Stimulated activated CD4-positive, alpha-beta T cell treated with anti-CD3 and anti-CD28 coated beads, TNF-alpha, amount 100 ng/mL, for 48 hours (primary cell): ENCODE data around the gene RAB10.
A peak's percentile ranks its signal among the peaks of the same experiment; 100 is the strongest.

Source experiments
- DNase-seq, 3 donors: peaks; one replicate each; pipeline ENCODE4 v3.0.0-alpha.2; 2020; ENCODE audit warnings: low read depth in 3 of 3

RAB10 gene

DNA sequence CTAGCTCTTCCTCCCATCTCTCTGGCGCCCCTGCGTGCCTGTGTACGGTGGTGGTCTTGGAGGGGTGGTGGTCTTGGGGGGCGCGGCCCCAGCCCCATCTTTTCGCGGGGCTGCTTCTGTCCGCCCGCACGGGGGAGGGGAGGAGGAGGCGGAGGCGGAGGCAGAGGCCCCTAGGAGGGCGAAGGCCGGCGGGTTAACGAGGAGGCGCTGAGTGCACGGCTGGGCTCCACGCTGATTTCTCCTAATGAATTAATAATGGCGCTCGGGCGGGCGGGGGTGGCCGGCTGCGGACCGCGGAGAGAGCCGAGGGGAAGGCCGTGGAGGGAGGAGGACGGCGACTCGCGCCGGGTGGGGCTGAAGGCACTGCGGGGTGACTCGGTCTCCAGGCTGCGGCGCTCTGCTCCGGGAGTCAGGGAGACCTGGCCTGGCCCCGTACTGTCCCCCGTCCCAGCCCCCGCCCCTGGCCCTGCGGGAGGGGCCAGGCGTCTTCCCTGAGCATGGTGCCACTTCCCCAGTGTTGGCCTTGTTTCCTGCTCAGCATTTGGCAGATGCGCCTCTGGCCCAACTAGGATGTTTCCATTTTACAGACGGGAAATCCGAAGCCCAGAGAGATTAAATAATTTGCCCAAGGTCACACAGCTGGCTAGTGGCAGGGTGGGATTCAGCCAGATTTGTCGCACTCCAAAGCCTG is 145.0 kb downstream of the RAB10 start:
- no peak for DNase-seq

DNA sequence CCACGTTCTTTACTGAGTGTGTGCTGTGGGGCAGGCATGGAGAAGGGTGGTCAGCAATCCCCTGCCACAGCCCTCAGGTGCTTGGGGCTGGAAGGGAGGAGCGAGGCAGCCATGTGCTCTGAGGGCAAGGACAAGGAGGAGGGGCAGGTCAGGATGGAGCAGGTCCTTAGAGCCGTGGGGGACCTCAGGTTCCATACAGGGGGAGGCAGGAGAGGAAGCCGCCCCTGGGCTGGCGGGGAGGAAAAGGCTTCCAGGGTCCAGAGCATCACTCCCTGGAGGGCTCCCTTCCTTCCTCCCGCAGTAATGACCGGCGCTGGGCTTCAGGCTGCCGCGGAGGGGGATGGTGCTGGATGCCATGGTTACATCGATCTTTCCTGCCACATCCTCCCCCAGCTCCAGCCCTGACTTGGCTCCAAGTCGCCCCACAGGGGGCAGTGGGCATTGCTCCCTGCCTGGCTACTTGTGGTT is 145.6 kb downstream of the RAB10 start:
- DNase-seq = no peak

DNA sequence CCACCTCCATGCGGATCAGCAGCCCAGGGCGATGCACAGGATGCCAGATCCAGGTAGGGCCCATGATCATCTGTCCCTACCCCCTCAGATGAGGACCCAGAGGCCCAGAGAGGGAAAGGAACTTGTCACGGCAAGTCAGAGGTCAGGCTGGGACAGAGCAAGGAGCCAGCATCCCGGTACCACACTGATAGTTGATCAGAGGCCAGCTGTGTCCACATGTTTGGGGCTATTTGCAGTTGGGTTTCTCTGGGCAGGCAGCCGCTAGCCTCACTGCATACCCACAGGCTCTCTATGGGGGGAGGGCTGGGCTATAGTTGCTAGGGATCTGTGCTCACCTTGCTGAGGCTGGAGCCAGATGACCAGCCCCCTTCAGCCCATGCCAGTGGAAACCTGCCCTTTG is 148.6 kb downstream of the RAB10 start:
- DNase-seq = no peak

DNA sequence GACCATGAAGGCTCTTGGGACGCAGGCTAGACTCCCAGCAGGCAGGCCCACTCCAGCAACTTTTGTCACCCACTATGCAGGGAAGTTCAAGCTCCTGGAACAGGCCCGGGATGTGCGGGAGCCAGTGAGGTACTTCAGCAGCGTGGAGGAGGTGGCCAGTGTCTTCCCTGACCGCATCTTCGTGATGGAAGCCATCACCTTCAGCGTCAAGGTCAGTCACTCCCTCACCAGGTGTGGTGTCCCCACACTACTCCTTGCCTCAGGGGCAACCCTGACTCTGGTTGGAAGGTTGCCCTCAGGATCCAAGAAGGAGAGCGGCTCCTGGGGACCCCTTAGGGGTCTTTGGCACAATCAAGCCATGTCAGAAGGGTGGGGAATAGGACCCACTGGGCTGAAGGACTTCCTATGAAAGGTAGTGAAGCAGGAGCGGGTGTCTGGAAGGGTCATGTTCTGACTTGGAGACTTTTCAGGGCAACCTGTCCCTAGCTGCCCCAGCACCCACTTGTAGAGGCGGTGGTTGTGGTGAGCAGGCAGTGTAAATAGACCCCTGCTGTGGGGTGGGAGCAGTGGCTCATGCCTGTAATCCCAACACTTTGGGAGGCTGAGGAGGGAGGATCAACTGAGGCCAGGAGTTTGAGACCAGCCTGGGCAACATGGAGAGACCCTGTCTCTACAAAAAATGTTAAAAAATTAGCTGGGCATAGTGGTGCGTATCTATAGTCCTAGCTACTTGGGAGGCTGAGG is 149.2 kb downstream of the RAB10 start:
- DNase-seq = no peak

DNA sequence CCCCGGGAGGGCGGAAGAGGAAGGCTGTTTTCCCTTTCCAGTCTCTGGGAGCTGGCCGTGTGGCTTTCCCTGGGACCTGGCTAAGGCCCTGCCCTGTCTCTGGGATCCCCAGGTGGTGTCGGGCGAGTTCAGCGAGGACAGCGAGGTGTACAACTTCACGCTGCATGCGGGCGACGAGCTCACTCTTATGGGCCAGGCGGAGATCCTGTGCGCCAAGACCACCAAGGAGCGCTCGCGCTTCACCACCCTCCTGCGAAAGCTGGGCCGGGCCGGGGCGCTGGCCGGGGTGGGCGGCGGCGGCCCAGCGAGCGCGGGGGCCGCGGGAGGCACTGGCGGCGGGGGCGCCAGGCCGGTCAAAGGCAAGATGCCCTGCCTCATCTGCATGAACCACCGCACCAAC is 150.2 kb downstream of the RAB10 start:
- no peak for DNase-seq

DNA sequence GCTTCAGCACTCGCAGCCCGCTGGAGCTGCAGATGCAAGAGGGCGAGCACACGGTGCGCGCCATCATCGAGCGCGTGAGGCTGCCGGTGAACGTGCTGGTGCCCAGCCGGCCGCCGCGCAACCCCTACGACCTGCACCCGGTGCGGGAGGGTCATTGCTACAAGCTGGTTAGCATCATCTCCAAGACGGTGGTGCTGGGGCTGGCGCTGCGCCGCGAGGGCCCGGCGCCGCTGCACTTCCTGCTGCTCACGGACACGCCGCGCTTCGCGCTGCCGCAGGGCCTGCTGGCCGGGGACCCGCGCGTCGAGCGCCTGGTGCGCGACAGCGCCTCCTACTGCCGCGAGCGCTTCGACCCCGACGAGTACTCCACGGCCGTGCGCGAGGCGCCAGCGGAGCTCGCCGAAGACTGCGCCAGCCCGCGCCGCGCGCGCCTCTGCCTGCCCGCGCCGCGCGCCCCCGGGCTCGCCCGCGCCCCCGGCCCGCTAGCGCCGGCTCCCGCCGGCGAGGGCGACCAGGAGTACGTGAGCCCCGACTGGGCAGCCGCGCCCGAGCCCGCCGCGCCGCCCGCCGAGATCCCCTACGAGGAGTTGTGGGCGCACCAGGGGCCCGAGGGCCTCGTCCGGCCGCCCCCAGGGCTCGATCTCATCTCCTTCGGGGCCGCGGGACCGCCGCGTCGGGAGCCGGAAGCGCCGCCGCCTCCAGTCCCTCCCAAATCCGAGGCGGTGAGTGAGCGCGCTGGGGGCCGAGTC is 150.8 kb downstream of the RAB10 start:
- DNase-seq = peak; percentile 60 to 77 (median 73)

DNA sequence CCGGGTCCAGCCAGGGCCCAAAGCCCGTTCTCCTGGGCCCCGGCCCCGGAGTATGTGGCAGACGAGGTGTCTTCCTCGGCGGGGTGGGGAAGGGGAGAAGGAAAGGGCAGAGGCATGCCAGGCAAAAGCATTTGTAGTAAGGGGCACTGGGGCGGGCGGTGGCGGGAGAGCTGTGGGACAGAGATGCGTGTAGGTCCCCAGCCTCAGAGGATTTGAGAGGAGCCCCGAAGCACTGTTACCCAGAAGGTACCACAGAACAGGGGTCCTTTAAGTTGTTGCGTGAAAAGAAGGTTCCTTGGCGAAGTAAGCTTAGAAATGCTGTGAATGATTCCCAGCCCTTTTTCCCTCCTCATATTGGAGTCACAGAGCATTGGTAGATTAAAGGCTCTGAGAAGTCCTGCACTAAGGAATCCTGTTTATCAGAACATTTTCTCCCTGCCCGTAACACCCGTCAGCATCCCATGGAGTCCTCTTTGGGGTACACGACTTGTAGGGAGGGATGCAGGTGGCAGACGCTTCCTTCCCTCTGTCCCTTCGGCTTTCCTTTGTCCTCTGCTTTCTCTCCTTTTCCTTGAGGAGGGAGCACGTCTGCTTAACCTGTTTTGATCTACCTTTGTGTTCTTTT is 151.5 kb downstream of the RAB10 start:
- DNase-seq = no peak

DNA sequence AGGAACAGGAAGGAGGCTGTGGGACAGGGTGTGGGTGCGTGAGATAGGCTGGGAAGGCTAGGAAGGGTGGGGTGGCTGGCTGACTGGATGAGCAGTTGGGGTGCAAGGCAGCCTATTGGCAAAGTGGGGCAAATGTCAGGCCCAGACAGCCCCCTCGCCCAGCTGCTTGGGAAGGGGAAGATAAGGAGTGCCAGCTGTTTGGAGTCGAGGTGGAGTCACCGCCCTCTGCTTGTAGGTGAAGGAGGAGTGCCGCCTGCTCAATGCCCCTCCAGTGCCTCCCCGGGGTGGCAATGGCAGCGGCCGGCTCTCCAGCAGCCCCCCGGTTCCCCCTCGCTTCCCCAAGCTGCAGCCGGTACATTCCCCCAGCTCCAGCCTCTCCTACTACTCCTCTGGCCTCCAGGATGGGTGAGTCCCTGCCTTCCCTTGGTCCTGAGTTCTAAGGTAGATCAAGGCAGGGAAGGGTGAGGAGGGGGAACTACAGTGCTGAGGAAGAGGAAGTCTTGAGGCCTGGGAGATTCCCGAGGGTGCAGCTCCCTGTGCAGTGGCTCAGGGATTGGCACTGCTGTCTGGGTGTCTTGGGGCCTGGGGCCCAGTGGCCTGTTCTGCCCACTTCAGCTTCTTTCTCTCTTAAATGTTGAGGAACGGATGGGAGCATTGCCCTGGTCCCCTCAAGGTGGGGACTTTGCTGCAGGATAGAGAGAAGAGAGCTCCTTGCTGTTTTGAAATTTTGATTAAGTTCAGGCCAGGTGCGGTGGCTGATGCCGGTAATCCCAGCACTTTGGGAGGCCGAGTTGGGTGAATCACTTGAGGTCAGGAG is 152.3 kb downstream of the RAB10 start:
- no peak for DNase-seq
